SU-DHL-6 (cell line): ENCODE data around the gene SLC16A7.

Experiments
- H2AFZ ChIP-seq: fragments of 200-600 bp; sonication (generic); 2 replicates; pipeline ENCODE4 v1.6.1; 2014; ENCODE audit warnings: low read depth, mild to moderate bottlenecking, moderate library complexity, mixed read lengths, antibody characterized with exemption, low read length; ENCODE audit not compliant: severe bottlenecking
- H3F3A ChIP-seq: fragments of 200-600 bp; shearing (Covaris generic); 2 replicates; pipeline ENCODE4 v1.6.0; 2016; ENCODE audit warnings: antibody characterized with exemption, mild to moderate bottlenecking; ENCODE audit not compliant: insufficient read depth
- H3K27ac ChIP-seq: fragments of 200-600 bp; sonication (generic); 2 replicates; pipeline ENCODE4 v1.5.1; 2016; ENCODE audit warnings: low read depth, mild to moderate bottlenecking, low read length, moderate library complexity, mixed read lengths
- H3K27me3 ChIP-seq: fragments of 200-600 bp; sonication (generic), shearing (Covaris generic); 2 replicates; pipeline ENCODE4 v1.6.0; 2014; ENCODE audit warnings: mild to moderate bottlenecking, low read length
- H3K36me3 ChIP-seq: fragments of 200-600 bp; sonication (generic); 2 replicates; pipeline ENCODE4 v1.6.1; 2014; ENCODE audit warnings: mild to moderate bottlenecking, low read length, mixed read lengths
- H3K4me2 ChIP-seq: fragments of 300-600, 200-600 bp; shearing (Covaris generic), sonication (generic); 2 replicates; pipeline ENCODE4 v1.6.0; 2014; ENCODE audit warnings: low read length, low read depth, mild to moderate bottlenecking; ENCODE audit not compliant: poor library complexity, severe bottlenecking
- H3K4me3 ChIP-seq: fragments of 200-600 bp; sonication (generic); 2 replicates; pipeline ENCODE4 v1.5.1; 2014; ENCODE audit warnings: antibody characterized with exemption, low read length, mild to moderate bottlenecking, mixed read lengths; ENCODE audit not compliant: insufficient read depth, poor library complexity, severe bottlenecking
- H3K79me2 ChIP-seq: fragments of 200-600 bp; sonication (generic); 2 replicates; pipeline ENCODE4 v1.6.1; 2014; ENCODE audit warnings: mild to moderate bottlenecking, low read length, moderate library complexity; ENCODE audit not compliant: insufficient read depth
- H3K9ac ChIP-seq: fragments of 200-600 bp; sonication (generic); 2 replicates; pipeline ENCODE4 v1.7.0; 2014; ENCODE audit warnings: mild to moderate bottlenecking, low read length
- H3K9me2 ChIP-seq: fragments of 200-600 bp; sonication (generic); replicated peaks from 2 replicates; pipeline ENCODE4 v1.6.1; 2014; ENCODE audit warnings: low read length; ENCODE audit not compliant: insufficient read depth
- H3K9me3 ChIP-seq: fragments of 200-600 bp; sonication (generic); 2 replicates; pipeline ENCODE4 v1.6.1; 2014; ENCODE audit warnings: low read length, mixed read lengths; ENCODE audit not compliant: insufficient read depth
- H4K20me1 ChIP-seq: fragments of 200-600 bp; sonication (generic); 2 replicates; pipeline ENCODE4 v1.6.1; 2014; ENCODE audit warnings: low read depth, mild to moderate bottlenecking, antibody characterized with exemption, low read length, moderate library complexity, mixed read lengths
- CTCF ChIP-seq: fragments of 200-600 bp; sonication (generic); IDR thresholded peaks from one replicate; pipeline ENCODE4 v1.5.1; 2017; ENCODE audit warnings: antibody characterized with exemption, mild to moderate bottlenecking, low read length, moderate library complexity; ENCODE audit not compliant: insufficient read depth, poor library complexity, severe bottlenecking
- EZH2phosphoT487 ChIP-seq: fragments of 200-600 bp; sonication (generic), shearing (Covaris generic); conservative IDR thresholded peaks from 2 replicates; pipeline ENCODE4 v1.6.1; 2018; ENCODE audit warnings: mild to moderate bottlenecking, antibody characterized with exemption, low read length, moderate library complexity, mixed read lengths

SLC16A7 gene

GRCh38 chr12:59735231-59735630 lies 139.4 kb downstream of the SLC16A7 start:
- Histone ChIP-seq H3K4me2 (no peak overlapping the region), H3K27me3 (no peaks in the 10 kb centered on the region), H3K36me3 (no peaks in the 10 kb centered on the region), H3K9me3 (no peaks in the 10 kb centered on the region), H3K27ac (no peak overlapping the region), H3K9ac (no peak overlapping the region), H2AFZ (no peak overlapping the region), H3K9me2 (no peaks in the 10 kb centered on the region), H3F3A (no peaks in the 10 kb centered on the region), H4K20me1 (no peaks in the 10 kb centered on the region), H3K79me2 (0 out of 2 replicates have a peak, but pooled peaks cover under 1% of the 10 kb centered on the region), H3K4me3 (no peak overlapping the region)
- TF ChIP-seq EZH2phosphoT487 (no peak), CTCF (no peak)

GRCh38 chr12:59736359-59736758 lies 140.5 kb downstream of the SLC16A7 start:
- Histone ChIP-seq H3K9me3 (no peaks in the 10 kb centered on the region), H3K27me3 (no peaks in the 10 kb centered on the region), H2AFZ (no peak overlapping the region), H3K27ac (no peak overlapping the region), H3K9me2 (no peaks in the 10 kb centered on the region), H3K9ac (no peak overlapping the region), H3K79me2 (no peaks in the 10 kb centered on the region), H3K4me3 (no peak overlapping the region), H3K4me2 (no peak overlapping the region), H4K20me1 (no peaks in the 10 kb centered on the region), H3K36me3 (no peaks in the 10 kb centered on the region), H3F3A (no peaks in the 10 kb centered on the region)
- no peak for TF ChIP-seq EZH2phosphoT487
- no peak for TF ChIP-seq CTCF

GRCh38 chr12:59736786-59737185 lies 141.0 kb downstream of the SLC16A7 start:
- no peak overlapping the region for H3K9ac ChIP-seq
- H3K9me3 ChIP-seq = no peaks in the 10 kb centered on the region
- no peaks in the 10 kb centered on the region for H3F3A ChIP-seq
- no peaks in the 10 kb centered on the region for H3K9me2 ChIP-seq
- no peak overlapping the region for H2AFZ ChIP-seq
- H3K27me3 ChIP-seq = no peaks in the 10 kb centered on the region
- no peaks in the 10 kb centered on the region for H4K20me1 ChIP-seq
- H3K36me3 ChIP-seq = no peaks in the 10 kb centered on the region
- no peak overlapping the region for H3K4me3 ChIP-seq
- H3K27ac ChIP-seq = no peak overlapping the region
- no peaks in the 10 kb centered on the region for H3K79me2 ChIP-seq
- H3K4me2 ChIP-seq = no peak overlapping the region
- TF ChIP-seq EZH2phosphoT487 = no peak
- no peak for TF ChIP-seq CTCF
